A549 (cell line): ENCODE results near the gene LUZP4. TPM values are rescaled to one million over a fixed set of nuclear protein-coding genes. Genes with fewer than 3 reads are reported as not detected.

ENCODE experiments used
- ATAC-seq, 2 experiments: fragments of 200-7000 bp in 1 of 2; fragments of >200 bp in 1 of 2; cut with Nextera tagmentation in 1 of 2; cut with Tn5 transposase in 1 of 2; 3 replicates each; pipeline versions ENCODE4 v1.8.0 to v1.9.1; 2018 to 2020; ENCODE audit warnings: mild to moderate bottlenecking in 1 of 2, moderate library complexity in 1 of 2
- CTCF ChIA-PET: fragments of 300-600 bp; sonication (Branson Sonifier 250); formaldehyde crosslinking; extraction: SDS; loops from one replicate; lab custom pipeline; 2021; ENCODE audit warnings: antibody characterized with exemption, inconsistent platforms; lab: Yijun Ruan, JAX
- POLR2A ChIA-PET: fragments of 350-600 bp; formaldehyde crosslinking; extraction: SDS; loops from one replicate; lab custom pipeline; 2021; ENCODE audit warnings: antibody characterized with exemption, inconsistent platforms; lab: Yijun Ruan, JAX
- DNase-seq, 2 experiments: peaks; one replicate each; pipeline versions ENCODE4 v3.0.0 to v3.0.0-alpha.2; 2011 to 2016; ENCODE audit warnings: low read depth in 1 of 2, low spot score in 1 of 2
- FAIRE-seq: peaks from 2 replicates; lab custom pipeline; 2011; peaks lifted over from hg19 to GRCh38; lab: Jason Lieb, UNC
- H3K27ac ChIP-seq, 2 experiments: fragments of >200 bp; sonication (Bioruptor Twin); formaldehyde crosslinking; 3 replicates each; pipeline ENCODE4 v1.5.1; 2016 to 2017
- H3K4me1 ChIP-seq: fragments of >200 bp; sonication (Bioruptor Twin); formaldehyde crosslinking; 3 replicates; pipeline ENCODE4 v1.6.1; 2016
- H3K4me2 ChIP-seq: fragments of >200 bp; sonication (Bioruptor Twin); formaldehyde crosslinking; 3 replicates; pipeline ENCODE4 v1.6.1; 2016
- H3K4me3 ChIP-seq: fragments of >200 bp; sonication (Bioruptor Twin); formaldehyde crosslinking; 3 replicates; pipeline ENCODE4 v1.5.1; 2016
- H3K9me3 ChIP-seq: fragments of >200 bp; sonication (Bioruptor Twin); formaldehyde crosslinking; 3 replicates; pipeline ENCODE4 v1.6.1; 2016
- BCL3 ChIP-seq: fragments of >200 bp; sonication (Bioruptor Twin); formaldehyde crosslinking; IDR thresholded peaks from 3 replicates; pipeline ENCODE4 v1.6.1; 2016
- CBX2 ChIP-seq: fragments of 200-600 bp; sonication (generic); IDR thresholded peaks from 2 replicates; pipeline ENCODE4 v1.6.1; 2016; ENCODE audit warnings: low read depth, mild to moderate bottlenecking, borderline replicate concordance
- CBX8 ChIP-seq: fragments of 200-600 bp; sonication (generic); IDR thresholded peaks from 2 replicates; pipeline ENCODE4 v1.6.1; 2016
- CEBPB ChIP-seq, 2 experiments: fragments of >200 bp in 1 of 2; sonication (Bioruptor Twin) in 1 of 2; formaldehyde crosslinking in 1 of 2; IDR thresholded peaks; 2 replicates each; pipeline ENCODE4 v1.6.1; 2012 to 2016
- CHD2 ChIP-seq: fragments of 150-350 bp; IDR thresholded peaks from 2 replicates; pipeline ENCODE4 v1.6.1; 2014; ENCODE audit warnings: low read length; ENCODE audit not compliant: partially characterized antibody
- CHD4 ChIP-seq: fragments of 200-600 bp; sonication (generic); IDR thresholded peaks from 2 replicates; pipeline ENCODE4 v1.6.1; 2016; ENCODE audit warnings: antibody characterized with exemption, mild to moderate bottlenecking, borderline replicate concordance
- ESRRA ChIP-seq: fragments of 150-350 bp; IDR thresholded peaks from 2 replicates; pipeline ENCODE4 v1.6.1; 2014; ENCODE audit warnings: mild to moderate bottlenecking, low read length, borderline replicate concordance
- HMGXB4 ChIP-seq: fragments of 250-450 bp; sonication (Bioruptor Pico); IDR thresholded peaks from 2 replicates; pipeline ENCODE4 v1.5.0; 2021; ENCODE audit warnings: mild to moderate bottlenecking, moderate library complexity, borderline replicate concordance
- HOXA7 ChIP-seq: fragments of 250-450 bp; sonication (Bioruptor Pico); IDR thresholded peaks from 2 replicates; pipeline ENCODE4 v1.5.0; 2020; ENCODE audit warnings: mild to moderate bottlenecking, moderate library complexity
- JUN ChIP-seq, 2 experiments: fragments of >200 bp; sonication (Bioruptor Twin); formaldehyde crosslinking; IDR thresholded peaks; 2 replicates in 1 of 2; 3 replicates in 1 of 2; pipeline ENCODE4 v1.6.1; 2016 to 2017
- MAZ ChIP-seq: fragments of 150-350 bp; IDR thresholded peaks from 2 replicates; pipeline ENCODE4 v1.6.1; 2014; ENCODE audit warnings: antibody characterized with exemption, low read depth, low read length, borderline replicate concordance
- NFE2L2 ChIP-seq: fragments of 150-350 bp; conservative IDR thresholded peaks from 2 replicates; pipeline ENCODE4 v1.6.1; 2014; ENCODE audit warnings: low read length
- NR3C1 ChIP-seq: fragments of >200 bp; sonication (Bioruptor Twin); formaldehyde crosslinking; IDR thresholded peaks from 3 replicates; pipeline ENCODE4 v1.6.1; 2017
- PBX3 ChIP-seq: IDR thresholded peaks from 2 replicates; pipeline ENCODE4 v1.6.1; 2012
- PHF8 ChIP-seq: fragments of 200-600 bp; sonication (generic); IDR thresholded peaks from 2 replicates; pipeline ENCODE4 v1.6.1; 2016; ENCODE audit warnings: low read depth, mild to moderate bottlenecking, antibody characterized with exemption, moderate library complexity, borderline replicate concordance
- REST ChIP-seq: fragments of 200-600 bp; sonication (generic); IDR thresholded peaks from 2 replicates; pipeline ENCODE4 v1.6.1; 2016; ENCODE audit warnings: antibody characterized with exemption, mild to moderate bottlenecking, moderate library complexity
- RFX5 ChIP-seq: fragments of 450-650 bp; IDR thresholded peaks from 2 replicates; pipeline ENCODE4 v1.7.1; 2014; ENCODE audit warnings: antibody characterized with exemption, mild to moderate bottlenecking, moderate library complexity
- RNF2 ChIP-seq: fragments of 200-600 bp; sonication (generic); IDR thresholded peaks from 2 replicates; pipeline ENCODE4 v1.6.1; 2016; ENCODE audit warnings: low read depth, mild to moderate bottlenecking, antibody characterized with exemption, moderate library complexity, borderline replicate concordance
- TP53 ChIP-seq: fragments of 250-450 bp; sonication (Bioruptor Pico); IDR thresholded peaks from 2 replicates; pipeline ENCODE4 v1.5.0; 2021; ENCODE audit warnings: mild to moderate bottlenecking, moderate library complexity
- ZFP36 ChIP-seq: fragments of 450-650 bp; IDR thresholded peaks from 2 replicates; pipeline ENCODE4 v1.6.1; 2014; ENCODE audit warnings: borderline replicate concordance; ENCODE audit not compliant: partially characterized antibody
- ZSCAN20 ChIP-seq: fragments of 250-450 bp; sonication (Bioruptor Pico); IDR thresholded peaks from 2 replicates; pipeline ENCODE4 v1.8.0; 2022; ENCODE audit warnings: mild to moderate bottlenecking, moderate library complexity
- WGBS: methylation state at CpG from one replicate; pipeline ENCODE4 v1.1.6; 2017; ENCODE audit errors: missing lambda C conversion rate; 5-methylcytosine and 5-hydroxymethylcytosine counted together
- polyA plus RNA-seq, 4 experiments: library from polyadenylated mRNA; depleted of rRNA in 3 of 4; stranded (reverse); fragments of >200 nt; fragmentation: RNase III in 1 of 4; extraction: RNeasy Plus Mini Kit Qiagen cat#74134 plus additional on column Dnase treatment in 1 of 4; gene quantifications; 2 replicates in 3 of 4; 3 replicates in 1 of 4; pipeline ENCODE4 v1.2.3, GENCODE V29; 2011 to 2017

Gene LUZP4
- polyA plus RNA-seq, 2 of the 4 experiments (the other 2 are of a cell fraction), result not detected

- FAIRE-seq (peak; percentile 18), DNase-seq (no peak), ATAC-seq (no peak)
- TF ChIP-seq RNF2 (no peak), ESRRA (no peak), JUN (IDR thresholded peaks at IDR 0.05) (no peak), REST (no peak), CEBPB (IDR thresholded peaks at IDR 0.05) (no peak), HMGXB4 (CRISPR knock-in tag) (no peak)
- Histone ChIP-seq H3K4me3 (no peak overlapping the region), H3K9me3 (no peaks in the 10 kb centered on the region), H3K4me2 (no peak overlapping the region), H3K4me1 (no peaks in the 10 kb centered on the region), H3K27ac (no peak overlapping the region)
- ChIA-PET CTCF (interaction anchor here (0.7 kb wide), 1 partner anchor 90 kb away, joined by 3 read pairs; no protein-coding TSS in a partner anchor), POLR2A (no interaction called here)
These were observed 31.8 kb upstream of the LUZP4 start for GRCh38 chrX:115257711-115258110.

- H3K4me1 ChIP-seq, result no peaks in the 10 kb centered on the region
- DNase-seq, result no peak
These were observed 30.2 kb upstream of the LUZP4 start for GRCh38 chrX:115259238-115259875.

More at GRCh38 chrX:115259238-115259875, 30.2 kb upstream of the LUZP4 start:
- Histone ChIP-seq H3K4me3 (no peak overlapping the region), H3K27ac (no peak overlapping the region), H3K9me3 (no peaks in the 10 kb centered on the region), H3K4me2 (no peak overlapping the region)
- ChIA-PET CTCF (no interaction called here), POLR2A (no interaction called here)
- ATAC-seq (no peak), FAIRE-seq (no peak)
- TF ChIP-seq ZSCAN20 (CRISPR knock-in tag), result no peak
- TF ChIP-seq BCL3, result no peak
- no peak for TF ChIP-seq CBX8
- TF ChIP-seq PBX3, result no peak
- no peak for TF ChIP-seq ZFP36
- TF ChIP-seq MAZ, result no peak
- no peak for TF ChIP-seq CHD2
- TF ChIP-seq NFE2L2, result no peak
- TF ChIP-seq CHD4, result no peak
- no peak for TF ChIP-seq TP53
- TF ChIP-seq HMGXB4 (CRISPR knock-in tag), result no peak
- no peak for TF ChIP-seq NR3C1
- no peak for TF ChIP-seq CBX2
- TF ChIP-seq RFX5, result no peak
- no peak for TF ChIP-seq PHF8
- no peak for TF ChIP-seq HOXA7 (CRISPR knock-in tag)
- 47% methylated on average over 3 of the region's 3 CpGs for WGBS
